HepG2 (cell line): ENCODE results near the gene TAS1R1. TPM values are rescaled to one million over a fixed set of nuclear protein-coding genes. Genes with fewer than 3 reads are reported as not detected.

Source experiments
- ARID2 ChIP-seq: sonication (generic); formaldehyde crosslinking; IDR thresholded peaks from 2 replicates; pipeline ENCODE4 v1.8.1; 2022; ENCODE audit warnings: mild to moderate bottlenecking, missing genetic modification reagents, borderline replicate concordance
- ATRX ChIP-seq: sonication (generic); formaldehyde crosslinking; IDR thresholded peaks from 2 replicates; pipeline ENCODE4 v1.4.0; 2020; ENCODE audit warnings: missing genetic modification reagents, borderline replicate concordance
- CBX1 ChIP-seq: IDR thresholded peaks from one replicate; pipeline ENCODE4 v1.6.1; 2016; ENCODE audit warnings: antibody characterized with exemption, low read depth
- CREB3 ChIP-seq: sonication (generic); formaldehyde crosslinking; IDR thresholded peaks from 2 replicates; pipeline ENCODE4 v1.5.0; 2020; ENCODE audit warnings: missing genetic modification reagents
- FOXJ3 ChIP-seq: sonication (generic); formaldehyde crosslinking; IDR thresholded peaks from 2 replicates; pipeline ENCODE4 v1.4.0; 2020; ENCODE audit warnings: missing genetic modification reagents, mild to moderate bottlenecking, borderline replicate concordance
- MAFG ChIP-seq: sonication (generic); formaldehyde crosslinking; IDR thresholded peaks from 2 replicates; pipeline ENCODE4 v1.5.1; 2020; ENCODE audit warnings: mild to moderate bottlenecking, missing genetic modification reagents
- NFKB2 ChIP-seq: sonication (generic); formaldehyde crosslinking; IDR thresholded peaks from 2 replicates; pipeline ENCODE4 v1.4.0; 2020; ENCODE audit warnings: missing genetic modification reagents, borderline replicate concordance
- NKX3-1 ChIP-seq: sonication (generic); formaldehyde crosslinking; IDR thresholded peaks from 2 replicates; pipeline ENCODE4 v1.5.0; 2020; ENCODE audit warnings: missing genetic modification reagents
- POLR2A ChIP-seq, 2 experiments: IDR thresholded peaks; 2 replicates each; pipeline ENCODE4 v1.6.1; 2011; ENCODE audit warnings: low read depth in 2 of 2, low read length in 2 of 2, mild to moderate bottlenecking in 1 of 2, moderate library complexity in 1 of 2; ENCODE audit not compliant: insufficient read depth in 1 of 2
- SSRP1 ChIP-seq: IDR thresholded peaks from 2 replicates; pipeline ENCODE4 v1.6.1; 2016; ENCODE audit warnings: control low read depth
- STAT5B ChIP-seq: sonication (generic); formaldehyde crosslinking; IDR thresholded peaks from 2 replicates; pipeline ENCODE4 v1.4.0; 2020; ENCODE audit warnings: missing genetic modification reagents
- TBX2 ChIP-seq: sonication (generic); formaldehyde crosslinking; IDR thresholded peaks from 2 replicates; pipeline ENCODE4 v1.5.0; 2020; ENCODE audit warnings: missing genetic modification reagents, mild to moderate bottlenecking, borderline replicate concordance
- TERF1 ChIP-seq: sonication (generic); formaldehyde crosslinking; IDR thresholded peaks from 2 replicates; pipeline ENCODE4 v1.8.0; 2022; ENCODE audit warnings: mild to moderate bottlenecking, missing genetic modification reagents, moderate library complexity
- TSC22D2 ChIP-seq: sonication (generic); formaldehyde crosslinking; IDR thresholded peaks from 2 replicates; pipeline ENCODE4 v1.5.1; 2020; ENCODE audit warnings: missing genetic modification reagents, mild to moderate bottlenecking, borderline replicate concordance
- YEATS4 ChIP-seq: sonication (generic); formaldehyde crosslinking; IDR thresholded peaks from 2 replicates; pipeline ENCODE4 v1.4.0; 2020; ENCODE audit warnings: missing genetic modification reagents, borderline replicate concordance
- ZBTB46 ChIP-seq: sonication (generic); formaldehyde crosslinking; IDR thresholded peaks from 2 replicates; pipeline ENCODE4 v1.4.0; 2020; ENCODE audit warnings: mild to moderate bottlenecking, missing genetic modification reagents, borderline replicate concordance
- ZNF703 ChIP-seq: sonication (generic); formaldehyde crosslinking; IDR thresholded peaks from 2 replicates; pipeline ENCODE4 v1.5.1; 2020; ENCODE audit warnings: missing genetic modification reagents, mild to moderate bottlenecking, moderate library complexity, borderline replicate concordance
- ZNF737 ChIP-seq: sonication (generic); formaldehyde crosslinking; IDR thresholded peaks from 2 replicates; pipeline ENCODE4 v1.5.0; 2020; ENCODE audit warnings: missing genetic modification reagents, mild to moderate bottlenecking, borderline replicate concordance
- ZNF746 ChIP-seq: sonication (generic); formaldehyde crosslinking; IDR thresholded peaks from 2 replicates; pipeline ENCODE4 v1.8.0; 2022; ENCODE audit warnings: mild to moderate bottlenecking, missing genetic modification reagents
- ZSCAN12 ChIP-seq: sonication (generic); formaldehyde crosslinking; IDR thresholded peaks from 2 replicates; pipeline ENCODE4 v1.9.0; 2021; ENCODE audit warnings: mild to moderate bottlenecking, missing genetic modification reagents
- ZSCAN20 ChIP-seq: sonication (generic); formaldehyde crosslinking; IDR thresholded peaks from 2 replicates; pipeline ENCODE4 v1.4.0; 2020; ENCODE audit warnings: missing genetic modification reagents, mild to moderate bottlenecking, borderline replicate concordance
- ZSCAN9 ChIP-seq: IDR thresholded peaks from 2 replicates; pipeline ENCODE4 v1.6.1; 2016; ENCODE audit warnings: borderline replicate concordance
- polyA plus RNA-seq, 8 experiments: library from polyadenylated mRNA; depleted of rRNA in 3 of 8; stranded (reverse) in 7 of 8; unstranded in 1 of 8; fragments of >200 nt; fragmentation: Illumina TruSeq in 4 of 8; extraction: Trizol in 4 of 8; gene quantifications; 2 replicates each; pipeline versions ENCODE4 v1.2.1 to v1.2.3, GENCODE V29; 2011 to 2016; ENCODE audit warnings: low read depth in 4 of 8, missing spikeins in 1 of 8, mixed read lengths in 1 of 8; ENCODE audit not compliant: insufficient read depth in 1 of 8
- total RNA-seq, 5 experiments: library from RNA; depleted of rRNA; stranded (reverse); fragments of >200 nt; fragmentation: Illumina TruSeq; extraction: Trizol; gene quantifications; 2 replicates each; pipeline ENCODE4 v1.2.3, GENCODE V29; 2016; ENCODE audit warnings: low read depth in 1 of 5

The TAS1R1 gene
- total and polyA plus RNA-seq, 2 of the 13 experiments (the other 11 are each of a cell fraction or from before 2014, with no cell fraction given): 1.4 to 1.6 TPM

GRCh38 chr1:6612641-6613360 is 57.7 kb downstream of the TAS1R1 start (continued):
- no peak; the same call in 1 of the 2 replicates for TF ChIP-seq ZSCAN20 (CRISPR knock-in tag)
- no peak for TF ChIP-seq TSC22D2 (CRISPR knock-in tag)
- TF ChIP-seq NKX3-1 (CRISPR knock-in tag): no peak
- 0 out of 2 replicates have a peak, but pooled peaks have one; percentile 25 for TF ChIP-seq ZNF746 (CRISPR knock-in tag)
- no peak for TF ChIP-seq ZBTB46 (CRISPR knock-in tag)
- TF ChIP-seq ARID2 (CRISPR knock-in tag): no peak
- TF ChIP-seq ATRX (CRISPR knock-in tag): no peak
- TF ChIP-seq ZSCAN12: no peak
- no peak for TF ChIP-seq TERF1 (CRISPR knock-in tag)
- no peak for TF ChIP-seq MAFG (CRISPR knock-in tag)
- TF ChIP-seq SSRP1 (CRISPR knock-in tag): no peak
- peak in 1 of 2 experiments; percentile 15; a peak in 2 of 4 replicates for TF ChIP-seq POLR2A (IDR thresholded peaks at IDR 0.05; ENCODE audit: insufficient read depth in 1 of 2, low read depth in 2 of 2, low read length in 2 of 2)
- TF ChIP-seq CBX1: no peak
- 0 out of 2 replicates have a peak, but pooled peaks have one; percentile 6 for TF ChIP-seq NFKB2 (CRISPR knock-in tag)
- TF ChIP-seq ZNF737 (CRISPR knock-in tag): no peak
- TF ChIP-seq YEATS4 (CRISPR knock-in tag): peak; percentile 44; the same call in 1 of the 2 replicates
- no peak for TF ChIP-seq STAT5B (CRISPR knock-in tag)
- TF ChIP-seq ZSCAN9 (CRISPR knock-in tag): no peak
- TF ChIP-seq ZNF703 (CRISPR knock-in tag): 0 out of 2 replicates have a peak, but pooled peaks have one; percentile 42
- peak; percentile 15; the same call in 1 of the 2 replicates for TF ChIP-seq CREB3 (CRISPR knock-in tag)
- TF ChIP-seq TBX2: no peak; the same call in 1 of the 2 replicates
- no peak for TF ChIP-seq FOXJ3 (CRISPR knock-in tag)
